ENCODE results near the gene MAEA.

DNA sequence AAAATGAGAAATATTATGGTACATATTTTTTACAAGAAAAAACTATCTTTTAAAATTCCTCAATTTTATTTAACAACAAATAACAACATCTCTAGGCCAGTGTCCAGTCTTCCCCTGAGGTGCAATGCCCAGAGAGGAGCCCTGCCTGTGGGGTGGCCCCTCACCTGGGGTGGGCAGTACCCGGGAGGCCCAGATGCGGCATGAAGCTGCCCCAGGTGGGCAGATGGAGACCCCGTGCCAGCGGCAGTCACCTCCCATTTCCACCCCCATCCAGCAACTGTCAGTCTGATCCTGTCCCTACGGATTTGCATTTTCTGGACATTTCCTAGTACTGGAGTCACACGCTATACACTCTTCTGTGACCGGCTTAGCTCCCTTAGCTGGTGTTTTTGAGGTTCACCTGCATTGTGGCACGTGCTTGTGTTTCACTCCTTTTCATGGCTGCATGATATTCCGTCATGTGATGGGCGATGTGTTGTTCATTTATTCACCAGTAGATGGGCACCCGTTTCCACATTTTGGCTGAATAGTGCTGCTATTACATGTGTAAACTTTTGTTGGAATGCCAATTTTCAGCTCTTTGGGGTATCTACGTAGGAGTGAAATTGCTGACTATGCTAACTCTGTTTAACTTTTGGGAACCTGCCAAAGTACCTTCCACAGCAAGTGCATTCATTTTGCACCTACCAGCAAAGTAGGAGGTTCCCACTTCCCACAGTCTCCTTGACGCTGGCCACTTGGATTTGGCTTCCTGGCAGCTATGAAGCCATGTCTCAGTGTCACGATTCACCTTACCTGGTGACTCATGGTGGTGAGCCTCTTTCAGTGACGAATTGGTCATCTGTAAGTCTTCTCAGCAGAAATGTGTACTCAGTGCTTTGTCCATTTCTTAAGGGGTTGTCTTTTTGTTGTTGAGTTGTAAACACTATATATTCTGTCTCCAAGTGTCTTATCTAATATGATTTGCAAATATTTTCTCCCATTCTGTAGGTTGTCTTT lies 11.7 kb upstream of the MAEA start:
- TF ChIP-seq, protein P1, sequence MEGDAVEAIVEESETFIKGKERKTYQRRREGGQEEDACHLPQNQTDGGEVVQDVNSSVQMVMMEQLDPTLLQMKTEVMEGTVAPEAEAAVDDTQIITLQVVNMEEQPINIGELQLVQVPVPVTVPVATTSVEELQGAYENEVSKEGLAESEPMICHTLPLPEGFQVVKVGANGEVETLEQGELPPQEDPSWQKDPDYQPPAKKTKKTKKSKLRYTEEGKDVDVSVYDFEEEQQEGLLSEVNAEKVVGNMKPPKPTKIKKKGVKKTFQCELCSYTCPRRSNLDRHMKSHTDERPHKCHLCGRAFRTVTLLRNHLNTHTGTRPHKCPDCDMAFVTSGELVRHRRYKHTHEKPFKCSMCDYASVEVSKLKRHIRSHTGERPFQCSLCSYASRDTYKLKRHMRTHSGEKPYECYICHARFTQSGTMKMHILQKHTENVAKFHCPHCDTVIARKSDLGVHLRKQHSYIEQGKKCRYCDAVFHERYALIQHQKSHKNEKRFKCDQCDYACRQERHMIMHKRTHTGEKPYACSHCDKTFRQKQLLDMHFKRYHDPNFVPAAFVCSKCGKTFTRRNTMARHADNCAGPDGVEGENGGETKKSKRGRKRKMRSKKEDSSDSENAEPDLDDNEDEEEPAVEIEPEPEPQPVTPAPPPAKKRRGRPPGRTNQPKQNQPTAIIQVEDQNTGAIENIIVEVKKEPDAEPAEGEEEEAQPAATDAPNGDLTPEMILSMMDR (IDR thresholded peaks at IDR 0.05; ENCODE audit: poor library complexity) = no peak
- no peak for TF ChIP-seq EZH2 (IDR thresholded peaks at IDR 0.05; ENCODE audit: borderline replicate concordance)
- no peak for TF ChIP-seq EZH2phosphoT487 (IDR thresholded peaks at IDR 0.05; ENCODE audit: low read depth, severe bottlenecking, unreplicated experiment)
